Suprapubic skin (tissue), 4 donors: ENCODE data around the gene RASIP1. TPM values are rescaled to one million over a fixed set of nuclear protein-coding genes. Genes with fewer than 3 reads are reported as not detected.
A peak's percentile ranks its signal among the peaks of the same experiment; 100 is the strongest.

Experiments
- DNase-seq, 2 donors: peaks; one replicate each; pipeline ENCODE4 v3.0.0-alpha.2; 2019; ENCODE audit warnings: low spot score in 2 of 2
- H3K27ac ChIP-seq: fragments of 200-600 bp; sonication (generic); one replicate; pipeline ENCODE4 v1.5.1; 2019
- H3K27me3 ChIP-seq: fragments of 200-600 bp; sonication (generic); one replicate; pipeline ENCODE4 v1.5.1; 2019
- H3K36me3 ChIP-seq: fragments of 200-600 bp; sonication (generic); one replicate; pipeline ENCODE4 v1.5.1; 2019
- H3K4me1 ChIP-seq: fragments of 200-600 bp; sonication (generic); one replicate; pipeline ENCODE4 v1.5.1; 2019
- H3K4me3 ChIP-seq: fragments of 200-600 bp; sonication (generic); one replicate; pipeline ENCODE4 v1.5.1; 2019; ENCODE audit warnings: mild to moderate bottlenecking
- H3K9me3 ChIP-seq: fragments of 200-600 bp; sonication (generic); one replicate; pipeline ENCODE4 v1.5.1; 2019
- CTCF ChIP-seq, 2 donors: fragments of 200-600 bp in 1 of 2; fragments of 450-650 bp in 1 of 2; sonication (generic) in 1 of 2; IDR thresholded peaks; one replicate each; pipeline ENCODE4 v1.5.1; 2016 to 2019; ENCODE audit warnings: antibody characterized with exemption in 2 of 2, mild to moderate bottlenecking in 1 of 2, moderate library complexity in 1 of 2
- EP300 ChIP-seq: sonication (generic); formaldehyde crosslinking; IDR thresholded peaks from one replicate; pipeline ENCODE4 v1.6.1; 2017; ENCODE audit warnings: antibody characterized with exemption
- POLR2A ChIP-seq, 2 donors: fragments of 450-650 bp; IDR thresholded peaks; one replicate each; pipeline ENCODE4 v1.6.1; 2017; ENCODE audit warnings: antibody characterized with exemption in 2 of 2, mild to moderate bottlenecking in 2 of 2, moderate library complexity in 2 of 2
- POLR2AphosphoS5 ChIP-seq, 3 donors: sonication (generic); formaldehyde crosslinking; IDR thresholded peaks; one replicate each; pipeline ENCODE4 v1.6.1; 2017; ENCODE audit warnings: antibody characterized with exemption in 3 of 3
- WGBS: methylation state at CpG from one replicate; pipeline ENCODE4 v1.1.5; 2018; 5-methylcytosine and 5-hydroxymethylcytosine counted together
- total RNA-seq, 4 donors: library from RNA; depleted of rRNA; stranded (reverse); fragments of >200 nt; gene quantifications; one replicate each; pipeline ENCODE4 v1.1.0, GENCODE V29; 2016

Gene RASIP1
- total RNA-seq, 4 donors from 2014 or later: 5.1 to 16.1 (median 6.5) TPM

GRCh38 chr19:48749571-48750198 is 9.3 kb upstream of the RASIP1 start:
- Histone ChIP-seq H3K27ac (no peak overlapping the region), H3K4me3 (no peak overlapping the region), H3K36me3 (peaks cover 9% of the 10 kb centered on the region), H3K9me3 (no peaks in the 10 kb centered on the region), H3K27me3 (no peaks in the 10 kb centered on the region), H3K4me1 (peaks cover 19% of the 10 kb centered on the region)
- TF ChIP-seq POLR2A (IDR thresholded peaks at IDR 0.05) (no peak), EP300 (no peak), CTCF (IDR thresholded peaks at IDR 0.05) (no peak), POLR2AphosphoS5 (IDR thresholded peaks at IDR 0.05) (no peak)
- WGBS: 72% methylated on average over 4 of the region's 4 CpGs
- DNase-seq: no peak

GRCh38 chr19:48746738-48747575 is 6.5 kb upstream of the RASIP1 start, which contains the start of gene IZUMO1:
IZUMO1 (minus strand) TSS chr19:48746909; CDS start chr19:48745859, 1,050 bp downstream.
- Histone ChIP-seq H3K27ac (peak within 1 kb of the TSS; percentile 52), H3K27me3 (no peaks in the 10 kb centered on the region), H3K36me3 (peaks cover 9% of the 10 kb centered on the region), H3K4me1 (peaks cover 4% of the 10 kb centered on the region), H3K4me3 (peak within 1 kb of the TSS; percentile 34), H3K9me3 (no peaks in the 10 kb centered on the region)
- no peak for TF ChIP-seq EP300
- TF ChIP-seq POLR2A (IDR thresholded peaks at IDR 0.05): no peak
- TF ChIP-seq POLR2AphosphoS5 (IDR thresholded peaks at IDR 0.05): no peak
- no peak for TF ChIP-seq CTCF (IDR thresholded peaks at IDR 0.05)
- peak in 1 of 2 donors; percentile 83 for DNase-seq
- 30% methylated on average over 27 of the region's 31 CpGs for WGBS

GRCh38 chr19:48746110-48746509 is 5.7 kb upstream of the RASIP1 start:
- peaks cover 7% of the 10 kb centered on the region for H3K4me1 ChIP-seq
- H3K36me3 ChIP-seq: peaks cover 9% of the 10 kb centered on the region
- DNase-seq: no peak
- 84% methylated on average over 8 of the region's 8 CpGs for WGBS
- H3K9me3 ChIP-seq: no peaks in the 10 kb centered on the region
- TF ChIP-seq EP300: no peak
- no peak overlapping the region for H3K27ac ChIP-seq
- H3K27me3 ChIP-seq: no peaks in the 10 kb centered on the region
- H3K4me3 ChIP-seq: no peak overlapping the region

GRCh38 chr19:48745208-48745995 is 5.0 kb upstream of the RASIP1 start:
- H3K9me3 ChIP-seq: no peaks in the 10 kb centered on the region
- DNase-seq: no peak

More at GRCh38 chr19:48745208-48745995, 5.0 kb upstream of the RASIP1 start:
- no peak overlapping the region for H3K4me3 ChIP-seq
- 32% methylated on average over 33 of the region's 33 CpGs for WGBS
- H3K27ac ChIP-seq: no peak overlapping the region
- no peaks in the 10 kb centered on the region for H3K27me3 ChIP-seq
- peaks cover 8% of the 10 kb centered on the region for H3K36me3 ChIP-seq
- peaks cover 13% of the 10 kb centered on the region for H3K4me1 ChIP-seq
- TF ChIP-seq CTCF (IDR thresholded peaks at IDR 0.05): no peak
- no peak for TF ChIP-seq POLR2AphosphoS5 (IDR thresholded peaks at IDR 0.05)
- no peak for TF ChIP-seq POLR2A (IDR thresholded peaks at IDR 0.05)
- TF ChIP-seq EP300: no peak
